Endothelial cell of umbilical vein (primary cell): Measurements from ENCODE around the gene SFMBT2. TPM values are rescaled to one million over a fixed set of nuclear protein-coding genes. Genes with fewer than 3 reads are reported as not detected.

Experiments used
- BruUV-seq: library from RNA; stranded (reverse); fragments of 400-500 nt; replicated peaks from 2 replicates; lab custom pipeline; 2021; lab: Mats Ljungman, UMichigan
- CTCF ChIA-PET: fragments of 300-600, 350-600 bp; sonication (Branson Sonifier 250); formaldehyde crosslinking; loops from one replicate; lab custom pipeline; 2021; ENCODE audit warnings: antibody characterized with exemption, inconsistent platforms; lab: Charles Lee
- POLR2A ChIA-PET: fragments of 300-600, 350-600 bp; sonication (Branson Sonifier 250); formaldehyde crosslinking; loops from one replicate; lab custom pipeline; 2021; ENCODE audit warnings: antibody characterized with exemption, inconsistent platforms; lab: Charles Lee
- DNase-seq: peaks from one replicate; pipeline ENCODE4 v3.0.0-alpha.2; 2011; ENCODE audit warnings: low read depth, low spot score
- FAIRE-seq: peaks from 2 replicates; lab custom pipeline; 2011; peaks lifted over from hg19 to GRCh38; lab: Jason Lieb, UNC
- H2AFZ ChIP-seq: 2 replicates; pipeline ENCODE4 v1.6.0; 2012; ENCODE audit warnings: low read depth, low read length, control low read depth, inconsistent platforms
- H3K27ac ChIP-seq: 2 replicates; pipeline ENCODE4 v1.5.1; 2011; ENCODE audit warnings: low read depth, mild to moderate bottlenecking, control low read depth, low read length, moderate library complexity; ENCODE audit not compliant: insufficient read depth
- H3K27me3 ChIP-seq, 2 experiments: 2 replicates each; pipeline versions ENCODE4 v1.6.0 to v1.6.1; 2011; ENCODE audit warnings: low read length in 2 of 2, mixed read lengths in 1 of 2; ENCODE audit not compliant: control insufficient read depth in 2 of 2, insufficient read depth in 2 of 2
- H3K36me3 ChIP-seq, 2 experiments: 2 replicates in 1 of 2; 3 replicates in 1 of 2; pipeline ENCODE4 v1.5.1; 2011; ENCODE audit warnings: low read length in 2 of 2, mild to moderate bottlenecking in 1 of 2, moderate library complexity in 1 of 2; ENCODE audit not compliant: control insufficient read depth in 2 of 2, insufficient read depth in 2 of 2; ENCODE audit errors: extremely low read depth in 1 of 2
- H3K4me1 ChIP-seq: 3 replicates; pipeline ENCODE4 v1.5.1; 2011; ENCODE audit warnings: mild to moderate bottlenecking, low read length; ENCODE audit not compliant: control insufficient read depth, insufficient read depth; ENCODE audit errors: extremely low read depth
- H3K4me2 ChIP-seq: 2 replicates; pipeline ENCODE4 v1.6.1; 2011; ENCODE audit warnings: low read length, control low read depth, mixed read lengths; ENCODE audit not compliant: insufficient read depth
- H3K4me3 ChIP-seq, 3 experiments: fragments of 200-600 bp in 1 of 3; sonication (generic), shearing (Covaris generic) in 1 of 3; replicated peaks in 1 of 3; 2 replicates each; pipeline ENCODE4 v1.5.1; 2011 to 2016; ENCODE audit warnings: control low read depth in 3 of 3, low read length in 3 of 3, mild to moderate bottlenecking in 2 of 3, inconsistent platforms in 1 of 3, low read depth in 1 of 3, moderate library complexity in 1 of 3; ENCODE audit not compliant: insufficient read depth in 1 of 3
- H3K79me2 ChIP-seq: 2 replicates; pipeline ENCODE4 v1.6.0; 2012; ENCODE audit warnings: low read length, inconsistent platforms; ENCODE audit not compliant: control insufficient read depth, insufficient read depth
- H3K9ac ChIP-seq: replicated peaks from 2 replicates; pipeline ENCODE3; 2011; ENCODE audit warnings: low read length, control low read depth; ENCODE audit not compliant: insufficient read depth; ENCODE audit errors: extremely low read depth
- H3K9me1 ChIP-seq: replicated peaks from 3 replicates; pipeline ENCODE4 v1.6.0; 2011; ENCODE audit warnings: mild to moderate bottlenecking, low read length; ENCODE audit not compliant: control insufficient read depth, insufficient read depth; ENCODE audit errors: extremely low read depth
- H3K9me3 ChIP-seq: replicated peaks from 2 replicates; pipeline ENCODE4 v1.5.1; 2012; ENCODE audit warnings: low read length, inconsistent platforms; ENCODE audit not compliant: control insufficient read depth, insufficient read depth
- H4K20me1 ChIP-seq: replicated peaks from 2 replicates; pipeline ENCODE3; 2011; ENCODE audit warnings: mild to moderate bottlenecking, low read length; ENCODE audit not compliant: control insufficient read depth, insufficient read depth; ENCODE audit errors: extremely low read depth
- EZH2 ChIP-seq: IDR thresholded peaks from 2 replicates; pipeline ENCODE4 v1.6.1; 2012; ENCODE audit warnings: borderline replicate concordance, low read depth, mild to moderate bottlenecking, moderate library complexity, low read length, inconsistent platforms; ENCODE audit not compliant: severe bottlenecking
- FOS ChIP-seq: IDR thresholded peaks from 2 replicates; pipeline ENCODE4 v1.6.1; 2011; ENCODE audit warnings: mild to moderate bottlenecking, low read length, moderate library complexity, borderline replicate concordance; ENCODE audit not compliant: insufficient read depth
- GATA2 ChIP-seq: IDR thresholded peaks from 2 replicates; pipeline ENCODE4 v1.7.0; 2011; ENCODE audit warnings: low read depth, mild to moderate bottlenecking, moderate library complexity, mixed read lengths, low read length; ENCODE audit not compliant: insufficient read length, insufficient read depth
- JUN ChIP-seq: IDR thresholded peaks from 2 replicates; pipeline ENCODE4 v1.6.1; 2011; ENCODE audit warnings: borderline replicate concordance, low read depth; ENCODE audit not compliant: insufficient read length, insufficient read depth
- MYC ChIP-seq: IDR thresholded peaks from one replicate; pipeline ENCODE4 v1.6.1; 2011; ENCODE audit warnings: mild to moderate bottlenecking, low read depth, low read length
- POLR2A ChIP-seq: IDR thresholded peaks from 2 replicates; pipeline ENCODE4 v1.6.1; 2012; ENCODE audit warnings: low read depth, mild to moderate bottlenecking, control low read depth, low read length
- POLR2AphosphoS5 ChIP-seq: IDR thresholded peaks from 2 replicates; pipeline ENCODE4 v1.6.1; 2012; ENCODE audit warnings: low read depth, mild to moderate bottlenecking, control low read depth, low read length, moderate library complexity; ENCODE audit not compliant: insufficient read depth
- dilution Hi-C: fragments of 300-500 bp; cut with MboI; formaldehyde crosslinking; loops from one replicate; pipeline ENCODE4 v1.15.0; 2019; ENCODE audit warnings: low sequenced_read_pairs; ENCODE audit not compliant: extremely low pct_ligation_motif_present
- intact Hi-C: fragments of 100-400 bp; cut with micrococcal nuclease; formaldehyde crosslinking; loops from one replicate; pipeline ENCODE4 v1.10.0; 2022
- polyA plus RNA-seq, 4 experiments: library from polyadenylated mRNA; depleted of rRNA in 3 of 4; stranded (reverse) in 3 of 4; unstranded in 1 of 4; fragments of >200 nt; gene quantifications; 2 replicates each; pipeline versions ENCODE4 v1.2.1 to v1.2.3, GENCODE V29; 2011 to 2012; ENCODE audit warnings: missing spikeins in 1 of 4
- total RNA-seq: library from RNA; stranded (reverse); gene quantifications from 2 replicates; pipeline ENCODE4 v1.2.3, GENCODE V29; 2021
- TF ChIP-seq, protein P1 (sequence below): IDR thresholded peaks from 2 replicates; pipeline ENCODE4 v1.6.1; 2011; ENCODE audit not compliant: insufficient read depth, insufficient read length
- TF ChIP-seq, protein P2 (sequence below), 2 donors: IDR thresholded peaks; 1 replicate in 1 of 2; 2 replicates in 1 of 2; pipeline ENCODE4 v1.5.1; 2011; ENCODE audit warnings: low read length in 2 of 2, mild to moderate bottlenecking in 2 of 2, moderate library complexity in 2 of 2, control low read depth in 1 of 2, inconsistent platforms in 1 of 2, low read depth in 1 of 2; ENCODE audit not compliant: insufficient read depth in 1 of 2; ENCODE audit errors: extremely low read depth in 1 of 2

The SFMBT2 gene
- total and polyA plus RNA-seq, 2 donors (not counting 3 experiments of a cell fraction or from before 2014, with no cell fraction given) = 0.14 to 0.64 TPM

DNA sequence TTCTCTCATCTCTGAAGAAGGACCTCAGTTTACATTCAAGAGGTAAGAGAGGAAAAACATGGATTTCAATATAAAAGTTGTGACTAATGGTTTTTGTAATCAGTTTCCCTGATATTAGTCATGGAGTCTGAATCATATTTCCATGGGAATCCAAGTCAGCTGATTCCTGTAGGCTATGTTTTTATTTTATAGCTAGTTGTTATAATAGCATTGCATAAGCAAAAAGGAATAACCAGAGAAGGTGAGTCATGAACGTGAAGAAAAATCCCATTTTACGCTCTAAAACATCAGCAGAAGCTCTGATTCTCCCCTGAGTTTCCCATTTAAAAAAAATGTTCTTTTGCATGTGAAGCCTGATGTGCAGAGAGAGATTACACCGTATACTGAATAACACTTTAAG, 299.3 kb downstream of the SFMBT2 start:
- BruUV-seq = no TSS peak

GRCh38 chr10:7111089-7111488, 299.7 kb downstream of the SFMBT2 start:
- DNase-seq = no peak
- no peaks in the 10 kb centered on the region for H3K27me3 ChIP-seq
- H3K79me2 ChIP-seq = no peaks in the 10 kb centered on the region
- ChIA-PET POLR2A (no interaction called here), CTCF (no interaction called here)
- FAIRE-seq = no peak
- no peak overlapping the region for H3K9ac ChIP-seq
- intact Hi-C loops = no loop called here
- dilution Hi-C loops = no loop called here
- no peak for TF ChIP-seq MYC
- TF ChIP-seq, protein P1, sequence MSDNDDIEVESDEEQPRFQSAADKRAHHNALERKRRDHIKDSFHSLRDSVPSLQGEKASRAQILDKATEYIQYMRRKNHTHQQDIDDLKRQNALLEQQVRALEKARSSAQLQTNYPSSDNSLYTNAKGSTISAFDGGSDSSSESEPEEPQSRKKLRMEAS = no peak
- TF ChIP-seq JUN = no peak
- TF ChIP-seq GATA2 = no peak
- no peak for TF ChIP-seq FOS
- no peak for TF ChIP-seq EZH2
- TF ChIP-seq POLR2AphosphoS5 = no peak
- no peak for TF ChIP-seq POLR2A
- TF ChIP-seq, protein P2, sequence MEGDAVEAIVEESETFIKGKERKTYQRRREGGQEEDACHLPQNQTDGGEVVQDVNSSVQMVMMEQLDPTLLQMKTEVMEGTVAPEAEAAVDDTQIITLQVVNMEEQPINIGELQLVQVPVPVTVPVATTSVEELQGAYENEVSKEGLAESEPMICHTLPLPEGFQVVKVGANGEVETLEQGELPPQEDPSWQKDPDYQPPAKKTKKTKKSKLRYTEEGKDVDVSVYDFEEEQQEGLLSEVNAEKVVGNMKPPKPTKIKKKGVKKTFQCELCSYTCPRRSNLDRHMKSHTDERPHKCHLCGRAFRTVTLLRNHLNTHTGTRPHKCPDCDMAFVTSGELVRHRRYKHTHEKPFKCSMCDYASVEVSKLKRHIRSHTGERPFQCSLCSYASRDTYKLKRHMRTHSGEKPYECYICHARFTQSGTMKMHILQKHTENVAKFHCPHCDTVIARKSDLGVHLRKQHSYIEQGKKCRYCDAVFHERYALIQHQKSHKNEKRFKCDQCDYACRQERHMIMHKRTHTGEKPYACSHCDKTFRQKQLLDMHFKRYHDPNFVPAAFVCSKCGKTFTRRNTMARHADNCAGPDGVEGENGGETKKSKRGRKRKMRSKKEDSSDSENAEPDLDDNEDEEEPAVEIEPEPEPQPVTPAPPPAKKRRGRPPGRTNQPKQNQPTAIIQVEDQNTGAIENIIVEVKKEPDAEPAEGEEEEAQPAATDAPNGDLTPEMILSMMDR (IDR thresholded peaks at IDR 0.05; ENCODE audit: extremely low read depth in 1 of 2, insufficient read depth in 1 of 2, low read depth in 1 of 2, low read length in 2 of 2) = no peak
- H3K36me3 ChIP-seq = no peaks in the 10 kb centered on the region
- H3K9me3 ChIP-seq = no peaks in the 10 kb centered on the region
- peaks cover 4% of the 10 kb centered on the region for H3K4me1 ChIP-seq
- no peaks in the 10 kb centered on the region for H4K20me1 ChIP-seq
- no TSS peak for BruUV-seq
- no peak overlapping the region for H2AFZ ChIP-seq
- H3K9me1 ChIP-seq = no peaks in the 10 kb centered on the region
- no peak overlapping the region for H3K4me2 ChIP-seq
- H3K4me3 ChIP-seq = no peak overlapping the region
- peak overlapping the region; percentile 22 for H3K27ac ChIP-seq

More for the DNA sequence above, 299.3 kb downstream of the SFMBT2 start:
- TF ChIP-seq GATA2 (no peak), FOS (peak; percentile 66), JUN (peak; percentile 77)
- no peak overlapping the region for H3K9ac ChIP-seq
- CTCF ChIA-PET = no interaction called here
- dilution Hi-C loops = no loop called here
- POLR2A ChIA-PET = no interaction called here
- intact Hi-C loops = no loop called here
- no peak overlapping the region for H2AFZ ChIP-seq
- H3K4me2 ChIP-seq = no peak overlapping the region
- H3K4me1 ChIP-seq = peaks cover 4% of the 10 kb centered on the region
- no peaks in the 10 kb centered on the region for H3K79me2 ChIP-seq
- no peaks in the 10 kb centered on the region for H3K36me3 ChIP-seq
- no peaks in the 10 kb centered on the region for H3K9me1 ChIP-seq
- no peak overlapping the region for H3K4me3 ChIP-seq
- no peaks in the 10 kb centered on the region for H4K20me1 ChIP-seq
- no peaks in the 10 kb centered on the region for H3K27me3 ChIP-seq
- FAIRE-seq = peak; percentile 52
- peak; percentile 51 for DNase-seq
- H3K27ac ChIP-seq = peak overlapping the region; percentile 22
- no peaks in the 10 kb centered on the region for H3K9me3 ChIP-seq
